Measurements from ENCODE around the gene PNPLA8.

DNA sequence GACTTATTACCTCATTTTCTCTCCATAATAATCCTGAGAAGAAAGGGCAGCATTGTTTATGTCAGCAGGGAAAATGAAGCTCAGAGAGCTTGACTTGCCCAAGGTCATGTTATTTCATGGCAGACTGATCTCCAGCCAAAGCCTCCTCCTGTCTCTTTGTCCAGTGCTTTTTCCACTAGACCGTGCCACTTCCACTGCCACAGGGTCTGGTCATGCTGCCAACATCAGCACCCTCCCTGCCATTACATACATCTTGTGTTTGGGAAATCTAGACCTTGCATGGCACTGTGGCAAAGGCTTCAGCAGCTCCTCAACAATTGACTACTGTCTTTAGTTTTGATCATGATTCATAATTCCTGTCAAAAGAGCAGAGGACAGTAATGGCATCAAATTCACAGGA is 94.8 kb downstream of the PNPLA8 start:
- TF ChIP-seq POLR2A (IDR thresholded peaks at IDR 0.05; ENCODE audit: low read length) (no peak), GATA1 (IDR thresholded peaks at IDR 0.05; ENCODE audit: low read depth, low read length) (no peak)

Data from erythroblast (primary cell).